ENCODE data around the gene USP34.

Gene USP34

DNA sequence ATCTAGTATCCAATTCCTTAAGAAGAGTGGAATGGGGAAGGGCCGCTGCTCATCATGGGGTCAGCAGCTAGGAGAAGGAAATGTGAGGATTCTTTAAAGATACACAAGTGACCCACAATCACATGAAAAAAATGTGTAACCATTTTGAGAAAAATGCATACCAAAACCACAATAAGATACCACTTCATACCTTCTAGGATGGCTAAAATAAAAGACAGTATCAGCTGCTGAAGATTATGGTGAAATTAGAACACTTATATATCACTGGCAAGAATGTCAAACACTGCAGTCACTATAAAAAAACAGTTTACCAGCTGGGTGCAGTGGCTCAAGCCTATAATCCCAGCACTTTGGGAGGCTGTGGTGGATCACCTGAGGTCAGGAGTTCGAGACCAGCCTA lies 241.0 kb downstream of the USP34 start:
- Histone ChIP-seq H4K91ac (ENCODE audit: low read depth, low read length, poor library complexity) (no peak overlapping the region), H2BK12ac (ENCODE audit: low read length) (no peak overlapping the region), H4K8ac (ENCODE audit: low read depth, low read length) (no peak overlapping the region), H3K23ac (ENCODE audit: low read depth, low read length, poor library complexity) (no peak overlapping the region), H3K4me1 (ENCODE audit: control insufficient read depth in 2 of 2, insufficient read depth in 1 of 2, low read depth in 1 of 2, low read length in 2 of 2) (no peaks in the 10 kb centered on the region), H2AFZ (ENCODE audit: low read length) (no peak overlapping the region), H3K4me3 (ENCODE audit: low read length in 2 of 2) (no peak overlapping the region), H3K79me1 (ENCODE audit: low read depth, low read length) (no peaks in the 10 kb centered on the region), H3K36me3 (replicated peaks in 1 of 2; ENCODE audit: control insufficient read depth in 2 of 2, insufficient read depth in 2 of 2, low read length in 2 of 2) (peaks cover 8 to 92% of the 10 kb centered on the region in 2 donors), H3K18ac (ENCODE audit: low read length) (no peak overlapping the region), H3K9ac (ENCODE audit: low read depth, low read length, poor library complexity) (no peak overlapping the region), H2BK120ac (ENCODE audit: low read depth, low read length) (no peak overlapping the region), H3K14ac (ENCODE audit: low read length) (no peak overlapping the region), H3K27ac (replicated peaks; ENCODE audit: low read length) (no peak overlapping the region), H3K27me3 (ENCODE audit: control insufficient read depth in 3 of 3, insufficient read depth in 3 of 3, low read depth in 1 of 3, low read length in 3 of 3) (no peaks in the 10 kb centered on the region), H2AK5ac (ENCODE audit: low read depth, low read length) (no peak overlapping the region), H3K4ac (ENCODE audit: low read length) (no peak overlapping the region), H3K4me2 (ENCODE audit: insufficient read depth, low read length, poor library complexity, severe bottlenecking) (no peak overlapping the region), H2BK15ac (ENCODE audit: low read length) (no peak overlapping the region), H3K9me3 (replicated peaks in 1 of 2; ENCODE audit: control insufficient read depth in 2 of 2, insufficient read depth in 1 of 2, low read depth in 1 of 2, low read length in 2 of 2) (no peaks in the 10 kb centered on the region), H2BK5ac (ENCODE audit: low read length) (no peak overlapping the region)
- WGBS, 2 donors (ENCODE audit: extremely low coverage in 2 of 2, insufficient read length in 2 of 2, insufficient replicate concordance in 1 of 2), result no CpG with 5 or more reads among the region's 2 CpGs
- DNase-seq (ENCODE audit: low spot score), result no peak

DNA sequence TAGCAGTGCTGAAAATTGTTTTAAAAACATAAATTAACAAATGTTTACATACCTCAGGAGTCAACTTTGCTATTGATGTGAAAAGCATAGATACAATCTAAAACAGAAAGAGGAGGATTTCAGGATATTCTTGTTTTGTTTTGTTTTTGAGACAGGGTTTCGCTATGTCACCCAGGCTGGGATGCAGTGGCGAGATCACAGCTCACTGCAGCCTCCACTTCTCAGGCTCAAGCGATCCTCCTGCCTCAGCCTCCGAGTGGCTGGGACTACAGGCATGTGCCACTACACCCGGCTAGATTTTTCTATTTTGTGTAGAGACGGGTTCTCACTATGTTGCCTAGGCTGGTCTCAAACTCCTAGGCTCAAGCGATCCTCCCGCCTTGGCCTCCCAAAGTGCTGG lies 248.3 kb downstream of the USP34 start:
- WGBS, 2 donors (ENCODE audit: extremely low coverage in 2 of 2, insufficient read length in 2 of 2, insufficient replicate concordance in 1 of 2), result no CpG with 5 or more reads among the region's 8 CpGs
- no peaks in the 10 kb centered on the region for H3K9me3 ChIP-seq (replicated peaks in 1 of 2; ENCODE audit: control insufficient read depth in 2 of 2, insufficient read depth in 1 of 2, low read depth in 1 of 2, low read length in 2 of 2)
- no peak overlapping the region for H3K9ac ChIP-seq (ENCODE audit: low read depth, low read length, poor library complexity)
- H3K23ac ChIP-seq (ENCODE audit: low read depth, low read length, poor library complexity), result no peak overlapping the region
- H4K8ac ChIP-seq (ENCODE audit: low read depth, low read length), result no peak overlapping the region
- H3K36me3 ChIP-seq (replicated peaks in 1 of 2; ENCODE audit: control insufficient read depth in 2 of 2, insufficient read depth in 2 of 2, low read length in 2 of 2), result peaks cover 6 to 92% of the 10 kb centered on the region in 2 donors
- H2BK15ac ChIP-seq (ENCODE audit: low read length), result no peak overlapping the region
- no peak overlapping the region for H3K4me2 ChIP-seq (ENCODE audit: insufficient read depth, low read length, poor library complexity, severe bottlenecking)
- no peaks in the 10 kb centered on the region for H3K79me1 ChIP-seq (ENCODE audit: low read depth, low read length)
- H3K14ac ChIP-seq (ENCODE audit: low read length), result no peak overlapping the region
- H2BK5ac ChIP-seq (ENCODE audit: low read length), result no peak overlapping the region
- H2AK5ac ChIP-seq (ENCODE audit: low read depth, low read length), result no peak overlapping the region
- no peak overlapping the region for H3K27ac ChIP-seq (replicated peaks; ENCODE audit: low read length)
- no peak overlapping the region for H2AFZ ChIP-seq (ENCODE audit: low read length)
- no peak for DNase-seq (ENCODE audit: low spot score)
- H2BK12ac ChIP-seq (ENCODE audit: low read length), result no peak overlapping the region
- H2BK120ac ChIP-seq (ENCODE audit: low read depth, low read length), result no peak overlapping the region
- H3K4ac ChIP-seq (ENCODE audit: low read length), result no peak overlapping the region
- no peak overlapping the region for H4K91ac ChIP-seq (ENCODE audit: low read depth, low read length, poor library complexity)
- H3K4me3 ChIP-seq (ENCODE audit: low read length in 2 of 2), result no peak overlapping the region
- H3K4me1 ChIP-seq (ENCODE audit: control insufficient read depth in 2 of 2, insufficient read depth in 1 of 2, low read depth in 1 of 2, low read length in 2 of 2), result no peaks in the 10 kb centered on the region
- no peak overlapping the region for H3K18ac ChIP-seq (ENCODE audit: low read length)
- no peaks in the 10 kb centered on the region for H3K27me3 ChIP-seq (ENCODE audit: control insufficient read depth in 3 of 3, insufficient read depth in 3 of 3, low read depth in 1 of 3, low read length in 3 of 3)

DNA sequence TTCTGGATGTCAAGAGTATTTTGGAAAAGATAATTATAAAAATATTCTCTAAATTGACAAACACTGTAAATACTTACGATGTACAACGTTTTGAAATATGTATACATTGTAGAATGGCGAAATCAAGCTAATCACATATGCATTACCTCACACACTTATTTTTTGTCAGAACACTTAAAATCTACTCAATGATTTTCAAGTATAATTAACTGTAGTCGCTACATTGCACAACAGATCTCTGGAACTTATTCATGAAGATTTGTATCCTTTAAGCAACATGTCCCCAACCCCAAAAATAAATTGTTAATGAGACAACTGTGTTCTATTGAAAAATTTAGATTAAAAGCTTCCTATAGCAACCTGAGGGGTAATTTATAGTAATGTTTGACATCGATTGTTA lies 249.1 kb downstream of the USP34 start:
- no CpG with 5 or more reads among the region's 5 CpGs for WGBS, 2 donors (ENCODE audit: extremely low coverage in 2 of 2, insufficient read length in 2 of 2, insufficient replicate concordance in 1 of 2)
- Histone ChIP-seq H3K27ac (replicated peaks; ENCODE audit: low read length) (no peak overlapping the region), H3K4me1 (ENCODE audit: control insufficient read depth in 2 of 2, insufficient read depth in 1 of 2, low read depth in 1 of 2, low read length in 2 of 2) (no peaks in the 10 kb centered on the region), H3K9me3 (replicated peaks in 1 of 2; ENCODE audit: control insufficient read depth in 2 of 2, insufficient read depth in 1 of 2, low read depth in 1 of 2, low read length in 2 of 2) (no peaks in the 10 kb centered on the region), H2BK12ac (ENCODE audit: low read length) (no peak overlapping the region), H2AK5ac (ENCODE audit: low read depth, low read length) (no peak overlapping the region), H3K4me3 (ENCODE audit: low read length in 2 of 2) (no peak overlapping the region), H3K9ac (ENCODE audit: low read depth, low read length, poor library complexity) (no peak overlapping the region), H3K4ac (ENCODE audit: low read length) (no peak overlapping the region), H3K14ac (ENCODE audit: low read length) (no peak overlapping the region), H3K18ac (ENCODE audit: low read length) (no peak overlapping the region), H3K4me2 (ENCODE audit: insufficient read depth, low read length, poor library complexity, severe bottlenecking) (no peak overlapping the region), H3K36me3 (replicated peaks in 1 of 2; ENCODE audit: control insufficient read depth in 2 of 2, insufficient read depth in 2 of 2, low read length in 2 of 2) (peaks cover 6 to 88% of the 10 kb centered on the region in 2 donors), H2BK5ac (ENCODE audit: low read length) (no peak overlapping the region), H3K23ac (ENCODE audit: low read depth, low read length, poor library complexity) (no peak overlapping the region), H4K8ac (ENCODE audit: low read depth, low read length) (no peak overlapping the region), H3K79me1 (ENCODE audit: low read depth, low read length) (no peaks in the 10 kb centered on the region), H2AFZ (ENCODE audit: low read length) (no peak overlapping the region), H2BK15ac (ENCODE audit: low read length) (no peak overlapping the region), H4K91ac (ENCODE audit: low read depth, low read length, poor library complexity) (no peak overlapping the region), H2BK120ac (ENCODE audit: low read depth, low read length) (no peak overlapping the region), H3K27me3 (ENCODE audit: control insufficient read depth in 3 of 3, insufficient read depth in 3 of 3, low read depth in 1 of 3, low read length in 3 of 3) (no peaks in the 10 kb centered on the region)
- no peak for DNase-seq (ENCODE audit: low spot score)

DNA sequence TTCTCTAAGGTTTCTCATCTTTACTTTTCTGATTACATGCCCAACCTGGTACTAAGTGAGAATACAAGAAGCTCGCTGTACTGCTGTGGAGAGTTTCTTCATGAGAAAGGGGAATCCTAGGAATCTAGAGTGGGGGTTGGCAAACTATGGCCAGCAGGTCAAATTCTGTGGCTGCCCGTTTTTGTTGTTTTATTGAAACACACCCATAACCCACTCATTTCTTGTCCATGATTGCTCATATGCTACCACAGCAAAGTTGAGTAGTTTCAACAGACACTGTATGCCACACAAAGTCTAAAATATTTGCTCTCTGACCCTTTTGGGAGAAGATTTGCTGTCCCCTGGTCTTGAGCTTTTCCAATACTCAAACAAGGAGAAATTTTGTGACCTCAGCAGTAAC lies 250.1 kb downstream of the USP34 start:
- Histone ChIP-seq H4K8ac (ENCODE audit: low read depth, low read length) (no peak overlapping the region), H3K36me3 (replicated peaks in 1 of 2; ENCODE audit: control insufficient read depth in 2 of 2, insufficient read depth in 2 of 2, low read length in 2 of 2) (peaks cover 4 to 82% of the 10 kb centered on the region in 2 donors), H3K79me1 (ENCODE audit: low read depth, low read length) (no peaks in the 10 kb centered on the region), H3K4me1 (ENCODE audit: control insufficient read depth in 2 of 2, insufficient read depth in 1 of 2, low read depth in 1 of 2, low read length in 2 of 2) (no peaks in the 10 kb centered on the region), H2BK15ac (ENCODE audit: low read length) (no peak overlapping the region), H3K4me2 (ENCODE audit: insufficient read depth, low read length, poor library complexity, severe bottlenecking) (no peak overlapping the region), H3K27ac (replicated peaks; ENCODE audit: low read length) (no peak overlapping the region), H3K4me3 (ENCODE audit: low read length in 2 of 2) (no peak overlapping the region), H2AFZ (ENCODE audit: low read length) (no peak overlapping the region), H3K18ac (ENCODE audit: low read length) (no peak overlapping the region), H3K27me3 (ENCODE audit: control insufficient read depth in 3 of 3, insufficient read depth in 3 of 3, low read depth in 1 of 3, low read length in 3 of 3) (no peaks in the 10 kb centered on the region), H2BK12ac (ENCODE audit: low read length) (no peak overlapping the region), H3K23ac (ENCODE audit: low read depth, low read length, poor library complexity) (no peak overlapping the region), H3K9ac (ENCODE audit: low read depth, low read length, poor library complexity) (no peak overlapping the region), H3K4ac (ENCODE audit: low read length) (no peak overlapping the region), H4K91ac (ENCODE audit: low read depth, low read length, poor library complexity) (no peak overlapping the region), H3K9me3 (replicated peaks in 1 of 2; ENCODE audit: control insufficient read depth in 2 of 2, insufficient read depth in 1 of 2, low read depth in 1 of 2, low read length in 2 of 2) (no peaks in the 10 kb centered on the region), H2BK5ac (ENCODE audit: low read length) (no peak overlapping the region), H3K14ac (ENCODE audit: low read length) (no peak overlapping the region), H2BK120ac (ENCODE audit: low read depth, low read length) (no peak overlapping the region), H2AK5ac (ENCODE audit: low read depth, low read length) (no peak overlapping the region)
- no peak for DNase-seq (ENCODE audit: low spot score)
- WGBS, 2 donors (ENCODE audit: extremely low coverage in 2 of 2, insufficient read length in 2 of 2, insufficient replicate concordance in 1 of 2), result no CpG with 5 or more reads among the region's 2 CpGs

All from neuronal stem cell (in vitro differentiated cells).